Measurements from ENCODE around the gene CDKAL1. TPM values are rescaled to one million over a fixed set of nuclear protein-coding genes. Genes with fewer than 3 reads are reported as not detected.

Gene CDKAL1
- total and polyA plus RNA-seq, 2 of the 13 experiments (the other 11 are each of a cell fraction or from before 2014, with no cell fraction given), result 9.5 to 27.7 TPM

- TF ChIP-seq ESRRA (CRISPR knock-in tag; IDR thresholded peaks at IDR 0.05; ENCODE audit: low read depth), result no peak
- no peak for TF ChIP-seq ZNF121 (CRISPR knock-in tag; IDR thresholded peaks at IDR 0.05)
- peak; percentile 98 for TF ChIP-seq GFI1 (CRISPR knock-in tag; IDR thresholded peaks at IDR 0.05; ENCODE audit: borderline replicate concordance)
- TF ChIP-seq ZNF501 (CRISPR knock-in tag; IDR thresholded peaks at IDR 0.05), result no peak
- TF ChIP-seq ZFP36 (IDR thresholded peaks at IDR 0.05; ENCODE audit: borderline replicate concordance, low read depth, low read length, partially characterized antibody), result no peak
- peak; percentile 99 for TF ChIP-seq RCOR2 (CRISPR knock-in tag; IDR thresholded peaks at IDR 0.05)
- no peak for TF ChIP-seq ZNF224 (CRISPR knock-in tag; IDR thresholded peaks at IDR 0.05)
- 0 out of 2 replicates have a peak, but pooled peaks have one; percentile 60 for TF ChIP-seq ZMAT3 (CRISPR knock-in tag; conservative IDR thresholded peaks at IDR 0.05)
- TF ChIP-seq PBX2 (CRISPR knock-in tag; IDR thresholded peaks at IDR 0.05), result no peak
- no peak for TF ChIP-seq ZNF660 (CRISPR knock-in tag; IDR thresholded peaks at IDR 0.05; ENCODE audit: borderline replicate concordance, low read depth)
- no peak for TF ChIP-seq NAIF1 (CRISPR knock-in tag; IDR thresholded peaks at IDR 0.05; ENCODE audit: borderline replicate concordance)
- no peak for TF ChIP-seq ZNF546 (CRISPR knock-in tag; conservative IDR thresholded peaks at IDR 0.05)
- TF ChIP-seq CEBPB (IDR thresholded peaks at IDR 0.05; ENCODE audit: borderline replicate concordance, low read depth, low read length), result no peak
- TF ChIP-seq KLF13 (CRISPR knock-in tag; IDR thresholded peaks at IDR 0.05), result no peak
- no peak for TF ChIP-seq ZNF10 (CRISPR knock-in tag; IDR thresholded peaks at IDR 0.05; ENCODE audit: borderline replicate concordance, low read depth)
- no peak for TF ChIP-seq PBX3 (CRISPR knock-in tag; IDR thresholded peaks at IDR 0.05; ENCODE audit: borderline replicate concordance)
- no peak; the same call in 1 of the 2 replicates for TF ChIP-seq ARID4A (CRISPR knock-in tag; IDR thresholded peaks at IDR 0.05; ENCODE audit: borderline replicate concordance)
- TF ChIP-seq ZNF746 (CRISPR knock-in tag; IDR thresholded peaks at IDR 0.05), result no peak; the same call in 1 of the 2 replicates
- no peak for TF ChIP-seq ZNF563 (CRISPR knock-in tag; IDR thresholded peaks at IDR 0.05)
- TF ChIP-seq ZZZ3 (CRISPR knock-in tag; IDR thresholded peaks at IDR 0.05; ENCODE audit: borderline replicate concordance), result no peak
- no peak for TF ChIP-seq SNAI1 (CRISPR knock-in tag; IDR thresholded peaks at IDR 0.05; ENCODE audit: borderline replicate concordance)
- TF ChIP-seq HOXA5 (CRISPR knock-in tag; IDR thresholded peaks at IDR 0.05), result no peak; the same call in 1 of the 2 replicates
- peak; percentile 85; the same call in 1 of the 2 replicates for TF ChIP-seq GATA4 (IDR thresholded peaks at IDR 0.05; ENCODE audit: borderline replicate concordance, low read depth)
- TF ChIP-seq SRF (IDR thresholded peaks at IDR 0.05; ENCODE audit: low read depth, low read length), result no peak
These were observed 469.7 kb downstream of the CDKAL1 start (continued) for GRCh38 chr6:21003780-21004541.
